Upper lobe of left lung (tissue), 6 donors: ENCODE results near the gene KLHL40. TPM values are rescaled to one million over a fixed set of nuclear protein-coding genes. Genes with fewer than 3 reads are reported as not detected.
A peak's percentile ranks its signal among the peaks of the same experiment; 100 is the strongest.

ENCODE experiments used
- ATAC-seq, 2 donors: fragments of 200-7000 bp; cut with Tn5 transposase; one replicate each; pipeline ENCODE4 v1.9.1; 2022; ENCODE audit warnings: mild to moderate bottlenecking in 2 of 2, moderate library complexity in 2 of 2; ENCODE audit not compliant: low FRiP score in 2 of 2
- DNase-seq, 2 donors: peaks; one replicate each; pipeline ENCODE4 v3.0.0-alpha.2; 2019 to 2020
- H3K27ac ChIP-seq, 4 donors: fragments of 200-600 bp; sonication (generic); one replicate each; pipeline ENCODE4 v1.5.1; 2016 to 2019
- H3K27me3 ChIP-seq, 4 donors: fragments of 200-600 bp; sonication (generic); one replicate each; pipeline ENCODE4 v1.5.1; 2017 to 2019
- H3K36me3 ChIP-seq, 4 donors: fragments of 200-600 bp; sonication (generic); one replicate each; pipeline ENCODE4 v1.5.1; 2016 to 2019
- H3K4me1 ChIP-seq, 4 donors: fragments of 200-600 bp; sonication (generic); one replicate each; pipeline ENCODE4 v1.5.1; 2018 to 2019
- H3K4me3 ChIP-seq, 4 donors: fragments of 200-600 bp; sonication (generic); one replicate each; pipeline ENCODE4 v1.5.1; 2017 to 2019; ENCODE audit warnings: mild to moderate bottlenecking in 2 of 4, moderate library complexity in 1 of 4
- H3K9me3 ChIP-seq, 4 donors: fragments of 200-600 bp; sonication (generic); one replicate each; pipeline ENCODE4 v1.5.1; 2018 to 2019
- EP300 ChIP-seq, 4 donors: sonication (generic); formaldehyde crosslinking; IDR thresholded peaks; one replicate each; pipeline ENCODE4 v1.5.1; 2017; ENCODE audit warnings: antibody characterized with exemption in 4 of 4, control low read depth in 2 of 4
- POLR2A ChIP-seq, 4 donors: fragments of 450-650 bp; IDR thresholded peaks; one replicate each; pipeline ENCODE4 v1.5.1; 2016 to 2017; ENCODE audit warnings: antibody characterized with exemption in 4 of 4, mild to moderate bottlenecking in 2 of 4
- POLR2AphosphoS5 ChIP-seq, 2 donors: sonication (generic); formaldehyde crosslinking; IDR thresholded peaks; one replicate each; pipeline ENCODE4 v1.5.1; 2017; ENCODE audit warnings: antibody characterized with exemption in 2 of 2
- WGBS, 2 donors: methylation state at CpG; one replicate each; pipeline ENCODE4 v1.1.5; 2017 to 2018; 5-methylcytosine and 5-hydroxymethylcytosine counted together
- total RNA-seq, 6 donors: library from RNA; depleted of rRNA in 4 of 6; stranded (reverse); fragments of >200 nt in 4 of 6; gene quantifications; one replicate each; pipeline versions ENCODE4 v1.1.0 to v1.2.1, GENCODE V29; 2016 to 2021
- TF ChIP-seq, protein P1 (sequence below), 6 experiments: fragments of 450-650 bp in 4 of 6; fragments of 200-600 bp in 2 of 6; sonication (generic) in 2 of 6; IDR thresholded peaks; one replicate each; pipeline ENCODE4 v1.5.1; 2016 to 2019; ENCODE audit warnings: antibody characterized with exemption in 6 of 6
- donor health status: DM: no; HTN: no; CAD: no; lungs with moderate emphysema.
- donor health status: DM: no; HTN: yes; CAD: no; lungs with severe emphysema.

The KLHL40 gene
- total RNA-seq, 6 donors from 2014 or later = not detected

DNA sequence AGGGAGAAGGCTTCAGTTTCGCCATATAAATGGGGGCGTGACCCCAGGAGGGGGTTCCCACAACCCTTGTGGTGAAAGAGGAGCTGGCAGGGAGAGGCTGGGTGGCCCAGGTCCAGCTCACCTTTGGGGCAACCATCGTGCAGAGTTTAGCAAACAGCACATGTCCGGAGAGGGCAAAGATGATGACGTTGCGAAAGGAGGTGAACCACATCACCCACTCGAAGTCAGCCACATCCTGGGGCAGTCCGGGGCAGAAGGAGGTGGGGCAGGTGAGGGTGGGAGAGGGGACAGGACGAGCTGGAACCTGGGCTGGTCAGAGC is 13.5 kb downstream of the KLHL40 start:
- peaks cover 0 to 7% (median 3%) of the 10 kb centered on the region in 4 donors for H3K4me1 ChIP-seq
- TF ChIP-seq POLR2A (IDR thresholded peaks at IDR 0.05) (no peak), EP300 (IDR thresholded peaks at IDR 0.05) (no peak), POLR2AphosphoS5 (IDR thresholded peaks at IDR 0.05) (no peak)
- TF ChIP-seq, protein P1, sequence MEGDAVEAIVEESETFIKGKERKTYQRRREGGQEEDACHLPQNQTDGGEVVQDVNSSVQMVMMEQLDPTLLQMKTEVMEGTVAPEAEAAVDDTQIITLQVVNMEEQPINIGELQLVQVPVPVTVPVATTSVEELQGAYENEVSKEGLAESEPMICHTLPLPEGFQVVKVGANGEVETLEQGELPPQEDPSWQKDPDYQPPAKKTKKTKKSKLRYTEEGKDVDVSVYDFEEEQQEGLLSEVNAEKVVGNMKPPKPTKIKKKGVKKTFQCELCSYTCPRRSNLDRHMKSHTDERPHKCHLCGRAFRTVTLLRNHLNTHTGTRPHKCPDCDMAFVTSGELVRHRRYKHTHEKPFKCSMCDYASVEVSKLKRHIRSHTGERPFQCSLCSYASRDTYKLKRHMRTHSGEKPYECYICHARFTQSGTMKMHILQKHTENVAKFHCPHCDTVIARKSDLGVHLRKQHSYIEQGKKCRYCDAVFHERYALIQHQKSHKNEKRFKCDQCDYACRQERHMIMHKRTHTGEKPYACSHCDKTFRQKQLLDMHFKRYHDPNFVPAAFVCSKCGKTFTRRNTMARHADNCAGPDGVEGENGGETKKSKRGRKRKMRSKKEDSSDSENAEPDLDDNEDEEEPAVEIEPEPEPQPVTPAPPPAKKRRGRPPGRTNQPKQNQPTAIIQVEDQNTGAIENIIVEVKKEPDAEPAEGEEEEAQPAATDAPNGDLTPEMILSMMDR (IDR thresholded peaks at IDR 0.05) = no peak
- WGBS, 2 donors = 40 to 47% methylated on average over 6 to 9 of the region's 9 CpGs
- H3K9me3 ChIP-seq = no peaks in the 10 kb centered on the region
- H3K27ac ChIP-seq = no peak overlapping the region
- no peak overlapping the region for H3K4me3 ChIP-seq
- no peaks in the 10 kb centered on the region for H3K27me3 ChIP-seq
- ATAC-seq (no peak), DNase-seq (peak in 1 of 2 donors; percentile 63)
- H3K36me3 ChIP-seq = no peaks in the 10 kb centered on the region

DNA sequence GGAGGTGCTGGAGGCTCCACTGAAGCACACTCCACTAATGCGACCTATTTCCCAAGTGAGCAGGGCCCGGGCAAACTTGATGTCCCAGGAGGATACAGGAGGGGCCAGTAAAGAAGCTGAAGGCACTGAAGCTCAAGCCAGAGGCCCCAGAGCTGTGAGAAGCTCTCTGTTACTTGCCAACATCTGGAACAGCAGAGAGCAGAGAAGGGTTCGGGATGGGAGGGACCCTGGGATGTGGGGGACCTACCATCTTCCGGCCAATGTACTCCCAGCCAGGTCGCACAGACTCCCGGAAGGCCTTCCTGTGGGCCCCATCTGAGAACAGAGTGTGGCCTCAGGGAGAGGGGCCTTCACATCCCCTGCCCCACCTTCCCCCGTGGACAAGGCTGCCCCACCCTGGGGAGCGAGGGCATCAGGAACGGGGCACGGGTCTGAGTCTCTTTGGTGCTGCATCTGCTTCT is 14.2 kb downstream of the KLHL40 start:
- Histone ChIP-seq H3K27ac (no peak overlapping the region), H3K36me3 (no peaks in the 10 kb centered on the region), H3K4me1 (peaks cover 0 to 7% (median 3%) of the 10 kb centered on the region in 4 donors), H3K27me3 (no peaks in the 10 kb centered on the region), H3K4me3 (no peak overlapping the region), H3K9me3 (no peaks in the 10 kb centered on the region)
- DNase-seq (peak in 1 of 2 donors; percentile 16), ATAC-seq (no peak)
- 52 to 60% methylated on average over 3 to 10 of the region's 10 CpGs for WGBS, 2 donors
- no peak for TF ChIP-seq EP300 (IDR thresholded peaks at IDR 0.05)
- TF ChIP-seq POLR2A (IDR thresholded peaks at IDR 0.05) = no peak
- no peak for TF ChIP-seq POLR2AphosphoS5 (IDR thresholded peaks at IDR 0.05)
- TF ChIP-seq, protein P1 (IDR thresholded peaks at IDR 0.05) = no peak

DNA sequence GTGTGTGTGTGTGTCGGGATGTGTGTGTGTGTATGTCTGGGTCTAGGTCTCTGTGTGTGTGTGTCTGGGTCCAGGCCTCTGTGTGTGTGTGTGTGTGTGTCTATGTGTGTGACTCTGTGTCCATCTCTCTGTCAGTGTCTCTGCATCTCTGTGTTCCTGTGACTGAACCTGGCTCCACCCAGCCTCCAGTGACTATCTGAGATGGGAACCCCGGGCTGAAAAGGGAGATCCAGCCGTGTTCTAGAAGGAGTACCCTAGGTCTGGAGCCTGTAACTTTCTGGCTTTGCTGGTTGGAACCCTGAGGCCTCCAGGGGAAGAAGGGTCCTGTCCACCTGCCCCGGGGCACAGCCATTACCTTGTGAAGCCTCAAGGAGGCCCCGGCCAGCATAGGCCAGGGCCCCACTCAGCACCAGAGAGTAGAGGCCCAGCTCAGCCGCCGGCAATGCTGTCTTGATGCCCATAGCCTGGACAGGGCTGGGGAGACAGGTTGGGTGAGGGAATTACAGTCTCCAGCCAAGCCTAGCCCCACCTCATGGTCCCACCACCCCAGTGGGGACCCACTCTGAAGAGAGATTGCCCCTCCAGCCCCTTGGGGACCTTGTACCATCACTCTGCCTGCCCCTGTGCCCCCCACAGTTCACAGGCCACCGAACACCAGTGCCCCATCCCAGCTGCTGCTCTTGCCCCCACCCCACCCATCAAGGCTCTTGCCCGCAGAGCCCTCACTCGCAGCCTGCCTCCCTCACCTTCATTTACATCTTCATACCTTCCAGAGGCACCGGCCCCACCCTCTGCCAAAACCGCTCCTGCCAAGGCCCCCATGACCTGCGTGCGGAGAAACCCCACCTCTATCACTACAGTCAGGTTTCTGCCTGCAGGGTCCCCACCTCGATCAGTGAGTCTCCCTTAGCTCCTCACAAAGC is 15.3 kb downstream of the KLHL40 start:
- WGBS, 2 donors = 70 to 76% methylated on average over 12 to 15 of the region's 15 CpGs
- Histone ChIP-seq H3K27me3 (no peaks in the 10 kb centered on the region), H3K4me1 (peaks cover 0 to 7% (median 3%) of the 10 kb centered on the region in 4 donors), H3K9me3 (no peaks in the 10 kb centered on the region), H3K27ac (no peak overlapping the region), H3K4me3 (no peak overlapping the region), H3K36me3 (no peaks in the 10 kb centered on the region)
- ATAC-seq (no peak), DNase-seq (peak in 1 of 2 donors; percentile 6)
- TF ChIP-seq POLR2A (IDR thresholded peaks at IDR 0.05) = no peak
- TF ChIP-seq EP300 (IDR thresholded peaks at IDR 0.05) = no peak
- TF ChIP-seq POLR2AphosphoS5 (IDR thresholded peaks at IDR 0.05) = no peak
- TF ChIP-seq, protein P1 (IDR thresholded peaks at IDR 0.05) = no peak

DNA sequence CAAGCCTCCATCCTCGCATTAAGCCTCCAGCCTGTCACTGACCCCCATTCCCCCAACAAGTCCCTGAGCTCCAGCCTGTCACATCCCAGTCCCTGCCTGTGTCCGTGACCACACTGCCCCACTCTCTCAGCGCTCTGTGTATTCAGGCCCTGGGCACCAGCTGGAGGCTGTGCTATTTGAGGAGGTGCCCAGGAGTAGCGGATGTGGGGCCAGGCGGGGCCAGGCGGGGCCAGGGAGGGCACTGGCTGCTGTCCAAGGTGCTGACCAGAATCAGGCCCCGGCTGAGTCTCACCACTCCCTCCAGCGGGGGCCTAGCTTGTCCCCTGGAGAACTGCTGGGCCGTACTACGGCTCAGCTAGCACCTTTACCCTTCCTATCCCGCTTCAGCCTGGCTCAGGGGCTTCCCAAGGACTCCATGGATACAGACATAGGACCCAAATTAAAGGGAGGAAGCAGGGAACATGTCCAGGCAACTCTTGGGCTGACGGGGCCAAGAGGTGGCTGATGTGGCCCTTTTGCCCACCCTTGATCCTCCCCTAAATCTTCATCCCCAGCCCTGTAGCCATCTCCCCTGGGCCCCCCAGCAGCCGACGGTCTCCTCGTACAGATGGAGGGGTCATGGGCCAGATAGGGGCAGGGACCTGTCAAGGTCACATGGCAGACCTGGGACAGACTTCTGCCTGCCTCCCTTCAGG is 16.2 kb downstream of the KLHL40 start:
- Histone ChIP-seq H3K4me1 (peaks cover 0 to 7% (median 3%) of the 10 kb centered on the region in 4 donors), H3K27ac (no peak overlapping the region), H3K9me3 (no peaks in the 10 kb centered on the region), H3K27me3 (no peaks in the 10 kb centered on the region), H3K36me3 (no peaks in the 10 kb centered on the region), H3K4me3 (no peak overlapping the region)
- DNase-seq (peak; percentile 56 to 86), ATAC-seq (peak; percentile 38 to 64)
- no peak for TF ChIP-seq EP300 (IDR thresholded peaks at IDR 0.05)
- TF ChIP-seq POLR2AphosphoS5 (IDR thresholded peaks at IDR 0.05) = no peak
- no peak for TF ChIP-seq POLR2A (IDR thresholded peaks at IDR 0.05)
- TF ChIP-seq, protein P1 (IDR thresholded peaks at IDR 0.05) = no peak
- WGBS, 2 donors = 35 to 43% methylated on average over 11 to 14 of the region's 15 CpGs
